Central memory CD4-positive, alpha-beta T cell (primary cell): Measurements from ENCODE around the gene FKBP5.

ENCODE experiments used
- DNase-seq: peaks from one replicate; pipeline ENCODE4 v3.0.0; 2022

The FKBP5 gene

DNA sequence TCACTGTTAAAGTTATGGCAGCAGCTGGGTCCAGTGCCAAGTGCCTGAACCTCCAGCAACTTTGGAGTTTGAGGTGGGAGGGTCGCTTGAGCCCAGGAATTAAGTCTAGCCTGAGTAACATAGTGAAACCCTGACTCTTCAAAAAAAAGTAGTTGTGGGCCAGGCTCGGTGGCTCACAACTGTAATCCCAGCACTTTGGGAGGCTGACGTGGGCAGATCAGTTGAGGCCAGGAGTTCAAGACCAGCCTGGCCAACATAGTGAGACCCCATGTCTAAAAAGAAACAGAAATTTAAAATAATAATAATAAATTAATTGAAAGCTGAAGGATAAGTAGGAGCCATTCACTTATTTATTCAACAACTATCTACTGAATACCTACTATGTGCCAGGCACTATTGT is 33.8 kb downstream of the FKBP5 start:
- no peak for DNase-seq

DNA sequence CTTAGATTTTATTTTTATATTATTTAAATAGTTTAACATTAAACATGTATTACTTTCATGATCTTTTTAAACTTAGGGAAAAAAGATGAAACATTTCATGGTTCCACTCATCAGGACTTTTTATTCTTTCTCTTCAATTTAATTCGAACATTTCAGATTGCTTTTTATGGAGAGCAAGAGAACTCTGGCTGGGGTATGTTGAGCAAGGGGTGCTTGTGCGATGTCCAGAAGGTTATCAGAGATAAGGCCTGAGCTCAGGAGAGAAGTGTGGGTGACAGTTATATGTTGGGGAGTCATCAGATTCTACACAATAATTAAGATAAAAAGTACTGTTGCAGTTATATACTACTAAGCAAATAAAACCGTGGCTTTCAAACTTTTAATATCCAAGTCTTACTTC is 37.5 kb downstream of the FKBP5 start:
- no peak for DNase-seq

DNA sequence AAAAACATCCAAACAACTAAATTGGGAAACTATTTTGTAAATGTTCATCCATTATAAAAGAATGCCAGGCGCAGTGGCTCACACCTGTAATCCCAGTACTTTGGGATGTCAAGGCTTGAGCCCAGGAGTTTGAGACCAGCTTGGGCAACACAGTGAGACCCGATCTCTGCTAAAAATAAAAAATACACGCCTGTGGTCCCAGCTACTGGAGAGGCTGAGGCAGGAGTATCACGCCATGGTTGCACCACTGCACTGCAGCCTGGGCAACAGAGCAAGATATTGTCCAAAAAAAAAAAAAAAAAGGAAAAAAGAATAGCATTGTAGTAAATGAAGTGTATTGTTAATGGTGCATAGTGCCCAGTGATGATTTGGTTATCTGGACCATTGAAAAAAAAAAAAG is 38.7 kb downstream of the FKBP5 start:
- no peak for DNase-seq

- no peak for DNase-seq
These were observed 40.5 kb downstream of the FKBP5 start for GRCh38 chr6:35648203-35648602.

DNA sequence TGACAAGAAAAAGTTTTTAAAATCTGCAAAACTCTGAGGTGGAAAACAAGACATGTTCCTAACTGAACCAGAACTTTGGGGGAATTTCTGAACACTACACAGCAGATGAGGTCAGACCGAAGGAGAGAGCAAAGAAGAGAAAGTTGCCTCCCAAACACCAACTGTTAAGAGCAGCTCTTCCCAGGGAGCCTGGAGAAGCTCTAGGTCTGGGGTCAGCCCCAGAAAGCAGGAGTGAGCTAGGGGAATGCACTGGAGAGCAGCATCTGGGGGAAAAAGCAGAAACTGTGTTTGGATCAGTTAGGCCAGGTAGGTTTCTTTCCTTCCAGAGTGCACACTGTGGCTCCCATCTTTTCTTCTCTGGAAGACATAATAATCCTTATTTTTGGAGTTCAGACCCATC is 41.3 kb downstream of the FKBP5 start:
- DNase-seq: no peak

GRCh38 chr6:35643162-35643535 is 45.6 kb downstream of the FKBP5 start:
- no peak for DNase-seq

DNA sequence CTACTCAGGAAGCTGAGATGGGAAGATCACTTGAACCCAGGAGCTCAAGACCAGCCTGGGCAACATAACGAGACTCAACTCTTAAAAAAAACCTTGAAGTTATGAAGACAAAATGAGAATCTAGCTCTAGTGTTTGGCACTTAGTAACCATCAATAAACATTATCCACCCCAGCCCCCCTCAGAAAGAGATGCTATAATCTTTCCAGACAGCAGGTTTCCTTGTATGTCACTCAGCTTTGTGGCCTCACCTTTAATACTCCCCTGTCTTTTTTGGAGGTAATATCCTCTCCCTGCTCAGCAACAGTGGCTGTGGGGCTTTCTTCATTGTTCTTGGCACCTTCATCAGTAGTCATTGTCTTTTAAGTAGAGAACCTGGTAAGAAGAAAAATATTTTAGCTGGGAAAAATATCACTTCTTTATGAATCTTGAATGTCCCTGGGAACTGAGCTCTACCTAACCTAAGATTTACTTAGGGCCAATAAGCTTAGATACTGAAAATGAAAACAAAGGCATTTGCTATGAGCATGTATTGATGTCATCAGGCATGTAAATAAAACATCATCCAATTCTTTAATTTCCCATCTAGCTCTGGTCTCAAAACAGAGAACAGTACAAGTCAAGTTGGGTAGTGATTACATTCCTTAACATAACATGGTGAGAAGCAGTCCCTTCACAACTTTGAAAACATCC is 46.1 kb downstream of the FKBP5 start:
- peak; percentile 30 for DNase-seq

GRCh38 chr6:35640017-35640664 is 48.6 kb downstream of the FKBP5 start:
- DNase-seq: no peak

- DNase-seq: no peak
These were observed 50.0 kb downstream of the FKBP5 start for GRCh38 chr6:35638679-35639078.

DNA sequence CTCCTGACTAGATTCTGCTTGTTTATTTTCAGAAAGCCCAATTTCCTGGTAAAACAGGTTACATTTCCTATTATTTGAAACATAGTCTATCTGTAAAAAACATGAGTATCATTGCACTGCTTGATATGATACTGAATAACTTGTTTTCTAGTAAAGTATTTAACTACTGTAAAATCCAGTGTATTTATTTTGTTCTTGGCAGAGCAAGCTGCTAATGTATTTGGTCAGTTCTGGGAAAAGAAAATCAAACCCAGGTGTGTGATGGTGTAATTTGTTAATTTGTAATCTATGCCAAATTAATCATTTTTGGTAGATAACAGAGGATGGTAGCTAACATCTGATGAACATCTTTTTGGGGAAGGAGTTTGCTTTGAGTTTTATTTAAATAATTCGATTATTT is 50.8 kb downstream of the FKBP5 start:
- no peak for DNase-seq

DNA sequence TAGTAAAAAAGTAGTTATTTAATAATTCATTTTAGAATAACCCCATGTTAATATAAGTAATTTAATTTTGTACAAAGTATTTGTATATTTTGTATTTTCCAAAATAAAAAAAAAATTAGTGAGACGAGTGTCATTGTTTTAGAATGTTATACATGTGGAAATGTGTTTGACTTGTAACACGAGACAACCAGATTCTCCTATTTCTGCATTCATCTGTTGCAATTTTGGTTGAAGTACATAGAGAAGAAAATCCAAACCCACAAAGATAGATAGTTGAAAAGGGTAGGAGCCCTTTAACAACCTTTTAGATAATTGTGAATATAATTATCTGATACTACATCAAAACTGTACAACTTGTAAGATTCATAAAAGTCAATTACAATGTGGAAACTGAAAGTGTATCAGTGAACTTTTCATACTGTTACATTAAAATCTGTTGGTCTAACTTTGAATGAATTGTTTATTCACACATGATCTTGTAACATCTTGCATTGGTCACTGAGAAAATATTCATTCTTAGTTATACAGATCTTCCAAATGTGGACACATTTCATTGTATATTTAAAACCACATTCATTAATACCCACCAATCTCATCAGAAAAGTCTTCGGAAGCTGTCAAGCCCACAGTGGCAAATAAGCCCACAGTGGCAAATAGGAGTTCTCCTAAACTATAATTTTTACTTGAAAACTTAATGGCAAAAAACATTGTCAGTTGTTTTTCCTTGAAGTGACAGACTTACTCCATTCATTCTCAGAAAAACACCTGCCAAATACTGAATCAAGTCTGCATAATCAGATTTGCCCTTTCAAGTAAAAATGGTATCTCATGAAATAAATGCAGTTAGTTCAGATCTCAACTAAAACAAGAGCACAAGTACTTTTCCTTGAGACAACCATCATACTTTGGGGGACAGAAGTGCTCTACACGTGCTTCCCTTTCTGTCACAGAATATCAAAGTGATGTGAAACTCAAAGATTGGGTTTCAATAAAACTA is 52.8 kb downstream of the FKBP5 start:
- DNase-seq: no peak

DNA sequence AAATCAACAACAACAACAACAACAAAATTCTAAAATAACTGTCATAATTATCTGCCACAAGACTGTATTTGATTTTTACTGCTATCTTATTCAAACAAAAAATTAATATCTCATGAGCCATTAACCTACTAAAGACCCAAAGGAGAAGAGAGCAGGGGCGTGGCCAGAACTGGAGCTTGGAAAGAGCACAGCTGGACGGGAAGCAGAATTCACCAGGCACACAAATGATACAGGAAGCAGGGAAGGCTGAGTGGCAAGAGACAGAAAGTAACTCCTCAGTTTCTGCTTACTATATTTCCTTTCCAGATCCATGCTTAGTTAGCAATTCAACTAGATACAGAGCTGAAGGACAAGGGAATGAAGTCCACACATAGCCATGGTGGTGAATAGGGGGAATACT is 54.4 kb downstream of the FKBP5 start:
- DNase-seq: no peak

DNA sequence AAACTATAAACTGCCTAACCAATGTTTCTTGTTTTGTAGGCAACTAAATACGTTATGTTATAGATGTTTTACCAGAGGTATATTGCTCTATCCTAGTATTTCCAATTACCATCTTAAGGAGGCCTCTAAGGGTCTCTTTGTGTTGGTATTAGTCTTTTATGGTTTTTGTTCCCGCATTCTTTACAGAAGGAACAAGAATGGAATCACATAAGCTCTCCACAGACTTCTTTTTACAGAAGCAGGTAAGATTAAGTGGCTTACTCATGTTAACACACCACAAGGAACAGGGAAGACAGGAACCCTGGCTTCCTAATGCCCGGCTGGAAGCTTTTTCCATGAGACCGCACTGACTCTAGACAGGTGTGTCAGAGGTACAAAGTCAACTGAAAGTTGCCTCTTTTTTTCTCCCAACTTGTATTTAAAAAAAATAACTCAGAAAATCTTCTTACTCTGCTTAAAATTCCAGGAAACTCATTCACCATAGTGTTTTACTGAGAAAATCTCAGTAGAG is 55.1 kb downstream of the FKBP5 start:
- no peak for DNase-seq

GRCh38 chr6:35629876-35630378 is 58.8 kb downstream of the FKBP5 start:
- DNase-seq: no peak

DNA sequence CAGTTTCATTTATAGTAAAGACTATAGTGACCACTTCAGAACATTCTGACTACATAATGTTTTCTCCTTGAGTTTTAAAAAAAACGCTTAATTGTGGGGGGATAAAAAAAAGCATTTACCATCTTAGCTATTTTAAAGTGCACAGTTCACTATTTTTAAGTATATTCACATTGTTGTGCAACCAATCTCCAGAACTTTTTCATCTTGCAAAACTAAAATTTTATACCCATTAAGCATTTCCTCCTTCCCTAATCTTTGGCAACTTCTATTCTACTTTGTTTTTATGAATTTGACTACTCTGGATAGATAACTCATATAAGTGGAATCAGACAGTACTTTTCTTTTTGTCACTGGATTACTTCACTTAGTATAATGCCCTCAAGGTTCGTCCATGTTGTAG is 62.3 kb downstream of the FKBP5 start:
- no peak for DNase-seq

GRCh38 chr6:35624341-35625070 is 64.2 kb downstream of the FKBP5 start:
- DNase-seq: peak; percentile 59

DNA sequence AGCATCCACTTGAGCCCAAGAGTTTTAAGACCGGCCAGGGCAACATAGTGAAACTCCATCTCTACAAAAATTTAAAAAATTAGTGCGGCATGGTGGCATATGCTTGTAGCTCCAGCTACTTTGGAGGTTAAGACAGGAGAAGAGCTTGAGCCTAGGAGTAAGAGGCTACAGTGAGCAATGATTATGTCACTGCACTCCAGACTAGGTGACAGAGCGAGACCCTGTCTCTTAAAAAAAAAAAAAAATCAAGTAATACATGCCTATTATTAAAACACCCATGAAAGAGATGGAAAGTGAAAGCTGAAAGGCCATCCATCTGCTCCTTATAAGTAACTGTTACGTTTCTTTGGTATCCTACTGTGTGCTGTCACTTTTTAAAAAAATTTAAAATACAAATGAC is 66.4 kb downstream of the FKBP5 start:
- no peak for DNase-seq

DNA sequence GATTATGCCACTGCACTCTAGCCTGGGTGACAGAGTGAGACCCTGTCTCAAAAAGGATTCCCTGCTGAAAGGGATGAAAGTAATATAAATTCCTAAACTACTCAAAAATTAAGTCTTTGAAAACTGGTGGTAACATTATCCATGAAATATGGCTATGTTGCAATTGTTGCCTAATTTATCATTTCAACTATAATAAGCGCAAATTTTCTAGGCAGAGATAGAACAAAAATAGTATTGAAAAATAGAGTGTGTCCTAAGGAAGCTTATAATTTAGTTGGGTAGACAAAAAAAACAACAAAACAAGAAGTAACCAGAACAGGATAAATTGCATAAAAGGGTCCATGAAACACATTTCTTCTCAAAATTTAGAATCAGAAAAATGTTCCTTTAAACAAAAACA is 68.0 kb downstream of the FKBP5 start:
- DNase-seq: no peak

- no peak for DNase-seq
These were observed 75.0 kb downstream of the FKBP5 start for GRCh38 chr6:35613762-35614161.

GRCh38 chr6:35611240-35611639 is 77.5 kb downstream of the FKBP5 start:
- DNase-seq: peak; percentile 35

DNA sequence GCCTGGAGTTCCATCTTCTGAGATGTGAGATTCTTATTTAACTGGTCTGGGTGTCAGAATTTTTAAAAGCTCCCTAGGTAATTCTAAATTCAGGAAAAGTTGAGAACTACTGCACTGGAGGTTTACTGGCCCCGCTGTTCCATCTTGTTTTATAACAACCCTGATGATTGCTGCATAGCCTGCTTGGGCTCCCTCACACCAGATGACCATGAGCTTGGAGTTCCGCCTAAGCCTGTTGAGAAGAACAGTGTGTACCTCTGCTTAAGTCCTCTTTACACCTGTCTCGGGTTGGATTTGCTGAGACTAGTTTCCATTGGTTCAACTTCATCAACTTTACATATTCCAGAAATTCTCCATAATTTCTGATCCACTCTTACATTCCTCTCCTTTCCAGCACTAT is 77.9 kb downstream of the FKBP5 start:
- no peak for DNase-seq

- no peak for DNase-seq
These were observed 79.1 kb downstream of the FKBP5 start for GRCh38 chr6:35609588-35609987.
